WTC11 (cell line): Measurements from ENCODE around the gene ZNF75A. TPM values are rescaled to one million over a fixed set of nuclear protein-coding genes. Genes with fewer than 3 reads are reported as not detected.

Experiments
- ATAC-seq: fragments of 200-7000 bp; cut with Tn5 transposase; 2 replicates; pipeline ENCODE4 v1.10.0; 2021; ENCODE audit warnings: mild to moderate bottlenecking, moderate library complexity
- CTCF ChIA-PET: fragments of 300-600 bp; sonication (Branson Sonifier 250); formaldehyde crosslinking; loops from one replicate; lab custom pipeline; 2021; ENCODE audit warnings: antibody characterized with exemption; lab: Charles Lee
- POLR2A ChIA-PET: fragments of 350-600 bp; sonication (Branson Sonifier 250); formaldehyde crosslinking; loops from one replicate; lab custom pipeline; 2021; ENCODE audit warnings: antibody characterized with exemption; lab: Charles Lee
- DNase-seq: peaks from one replicate; pipeline ENCODE4 v3.0.0; 2021; ENCODE audit warnings: low spot score
- H3K27ac Mint-ChIP-seq: 2 replicates; pipeline ENCODE4 v1.8.0; 2021; ENCODE audit warnings: mixed read lengths
- H3K27me3 Mint-ChIP-seq: 2 replicates; pipeline ENCODE4 v1.8.0; 2021; ENCODE audit warnings: low read depth, mild to moderate bottlenecking, moderate library complexity, mixed read lengths
- H3K36me3 Mint-ChIP-seq: 2 replicates; pipeline ENCODE4 v1.8.0; 2021; ENCODE audit warnings: mixed read lengths
- H3K4me1 Mint-ChIP-seq: 2 replicates; pipeline ENCODE4 v1.8.0; 2022; ENCODE audit warnings: mixed read lengths
- H3K4me3 Mint-ChIP-seq: 2 replicates; pipeline ENCODE4 v1.8.0; 2021; ENCODE audit warnings: mild to moderate bottlenecking, moderate library complexity, mixed read lengths
- H3K9me3 Mint-ChIP-seq: 2 replicates; pipeline ENCODE4 v1.8.0; 2021; ENCODE audit warnings: mixed read lengths
- CREM ChIP-seq: sonication (generic); formaldehyde crosslinking; IDR thresholded peaks from 2 replicates; pipeline ENCODE4 v1.8.1; 2022; ENCODE audit warnings: mild to moderate bottlenecking, missing genetic modification reagents, moderate library complexity
- EMX1 ChIP-seq: fragments of 250-450 bp; sonication (Bioruptor Pico); IDR thresholded peaks from 2 replicates; pipeline ENCODE4 v1.8.0; 2021; ENCODE audit warnings: mild to moderate bottlenecking
- IRF2 ChIP-seq: sonication (generic); formaldehyde crosslinking; IDR thresholded peaks from 2 replicates; pipeline ENCODE4 v1.8.0; 2022; ENCODE audit warnings: low read depth, missing genetic modification reagents, borderline replicate concordance
- NFE2L1 ChIP-seq: sonication (generic); formaldehyde crosslinking; IDR thresholded peaks from 2 replicates; pipeline ENCODE4 v1.8.1; 2023; ENCODE audit warnings: missing genetic modification reagents
- NFYB ChIP-seq: sonication (generic); formaldehyde crosslinking; conservative IDR thresholded peaks from 2 replicates; pipeline ENCODE4 v1.8.0; 2022; ENCODE audit warnings: low read depth, missing genetic modification reagents
- NR2C2 ChIP-seq: sonication (generic); formaldehyde crosslinking; IDR thresholded peaks from 2 replicates; pipeline ENCODE4 v1.8.0; 2022; ENCODE audit warnings: mild to moderate bottlenecking, missing genetic modification reagents
- PRRX2 ChIP-seq: fragments of 250-450 bp; sonication (Bioruptor Pico); IDR thresholded peaks from 2 replicates; pipeline ENCODE4 v1.8.0; 2021; ENCODE audit warnings: mild to moderate bottlenecking
- SMAD3 ChIP-seq: sonication (generic); formaldehyde crosslinking; IDR thresholded peaks from 2 replicates; pipeline ENCODE4 v1.8.0; 2022; ENCODE audit warnings: missing genetic modification reagents, mild to moderate bottlenecking, borderline replicate concordance
- SP1 ChIP-seq: sonication (generic); formaldehyde crosslinking; conservative IDR thresholded peaks from 2 replicates; pipeline ENCODE4 v1.8.1; 2022; ENCODE audit warnings: missing genetic modification reagents
- TEAD4 ChIP-seq: sonication (generic); formaldehyde crosslinking; IDR thresholded peaks from 2 replicates; pipeline ENCODE4 v1.8.0; 2022; ENCODE audit warnings: mild to moderate bottlenecking, missing genetic modification reagents
- ZBTB21 ChIP-seq: sonication (generic); formaldehyde crosslinking; IDR thresholded peaks from 2 replicates; pipeline ENCODE4 v1.8.1; 2023; ENCODE audit warnings: mild to moderate bottlenecking, missing genetic modification reagents, borderline replicate concordance
- ZNF121 ChIP-seq: sonication (generic); formaldehyde crosslinking; IDR thresholded peaks from 2 replicates; pipeline ENCODE4 v1.8.0; 2023; ENCODE audit warnings: missing genetic modification reagents
- ZNF317 ChIP-seq: sonication (generic); formaldehyde crosslinking; IDR thresholded peaks from 2 replicates; pipeline ENCODE4 v1.8.1; 2023; ENCODE audit warnings: low read depth, mild to moderate bottlenecking, moderate library complexity, missing genetic modification reagents, borderline replicate concordance
- total RNA-seq: library from RNA; stranded (reverse); gene quantifications from 3 replicates; pipeline ENCODE4 v1.2.3, GENCODE V29; 2021
- TF ChIP-seq, protein P1 (sequence below): sonication (generic); formaldehyde crosslinking; IDR thresholded peaks from 2 replicates; pipeline ENCODE4 v1.8.0; 2023; ENCODE audit warnings: missing genetic modification reagents, mild to moderate bottlenecking, borderline replicate concordance
- TF ChIP-seq, protein P2 (sequence below): sonication (generic); formaldehyde crosslinking; IDR thresholded peaks from 2 replicates; pipeline ENCODE4 v1.8.1; 2022; ENCODE audit warnings: mild to moderate bottlenecking, missing genetic modification reagents, moderate library complexity, borderline replicate concordance
- TF ChIP-seq, protein P3 (sequence below): sonication (generic); formaldehyde crosslinking; IDR thresholded peaks from 2 replicates; pipeline ENCODE4 v1.8.1; 2023; ENCODE audit warnings: mild to moderate bottlenecking, missing genetic modification reagents
- TF ChIP-seq, protein P4 (sequence below): sonication (generic); formaldehyde crosslinking; IDR thresholded peaks from 2 replicates; pipeline ENCODE4 v1.8.0; 2023; ENCODE audit warnings: missing genetic modification reagents
- TF ChIP-seq, protein P5 (sequence below): sonication (generic); formaldehyde crosslinking; IDR thresholded peaks from 2 replicates; pipeline ENCODE4 v1.8.0; 2022; ENCODE audit warnings: mild to moderate bottlenecking, missing genetic modification reagents
- TF ChIP-seq, protein P6 (sequence below): fragments of 250-450 bp; sonication (Bioruptor Pico); IDR thresholded peaks from 2 replicates; pipeline ENCODE4 v1.8.0; 2021; ENCODE audit warnings: mild to moderate bottlenecking
- TF ChIP-seq, protein P7 (sequence below): fragments of 250-450 bp; sonication (Bioruptor Pico); IDR thresholded peaks from 2 replicates; pipeline ENCODE4 v1.9.0; 2021; ENCODE audit warnings: mild to moderate bottlenecking, borderline replicate concordance
- TF ChIP-seq, protein P8 (sequence below): fragments of 250-450 bp; sonication (Bioruptor Pico); IDR thresholded peaks from 2 replicates; pipeline ENCODE4 v1.9.0; 2021; ENCODE audit warnings: mild to moderate bottlenecking

ZNF75A gene
- total RNA-seq, 1 experiment from 2014 or later: 31.5 TPM

DNA sequence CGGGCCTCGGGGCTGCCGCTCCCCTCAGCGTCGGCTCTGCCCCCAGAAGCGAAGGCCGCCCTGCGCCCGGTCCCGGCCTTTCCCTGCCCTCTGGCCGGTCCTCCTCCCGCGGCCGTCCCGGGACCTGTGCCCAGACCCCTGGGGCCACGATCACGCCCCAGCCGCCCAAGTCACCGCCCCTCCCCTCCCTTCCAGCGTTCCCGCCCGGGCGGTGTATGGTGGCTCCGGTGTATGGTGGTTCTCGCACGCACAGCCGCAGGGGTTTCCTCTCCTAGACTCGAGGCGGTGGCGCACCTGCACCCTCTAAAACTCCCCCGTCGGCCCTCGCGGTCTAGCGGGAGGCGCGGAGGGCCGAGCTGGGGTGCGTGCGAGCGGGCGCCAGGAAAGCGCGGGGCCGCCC is 10.1 kb upstream of the ZNF75A start:
- DNase-seq (no peak), ATAC-seq (peak; percentile 32)
- TF ChIP-seq, protein P1, sequence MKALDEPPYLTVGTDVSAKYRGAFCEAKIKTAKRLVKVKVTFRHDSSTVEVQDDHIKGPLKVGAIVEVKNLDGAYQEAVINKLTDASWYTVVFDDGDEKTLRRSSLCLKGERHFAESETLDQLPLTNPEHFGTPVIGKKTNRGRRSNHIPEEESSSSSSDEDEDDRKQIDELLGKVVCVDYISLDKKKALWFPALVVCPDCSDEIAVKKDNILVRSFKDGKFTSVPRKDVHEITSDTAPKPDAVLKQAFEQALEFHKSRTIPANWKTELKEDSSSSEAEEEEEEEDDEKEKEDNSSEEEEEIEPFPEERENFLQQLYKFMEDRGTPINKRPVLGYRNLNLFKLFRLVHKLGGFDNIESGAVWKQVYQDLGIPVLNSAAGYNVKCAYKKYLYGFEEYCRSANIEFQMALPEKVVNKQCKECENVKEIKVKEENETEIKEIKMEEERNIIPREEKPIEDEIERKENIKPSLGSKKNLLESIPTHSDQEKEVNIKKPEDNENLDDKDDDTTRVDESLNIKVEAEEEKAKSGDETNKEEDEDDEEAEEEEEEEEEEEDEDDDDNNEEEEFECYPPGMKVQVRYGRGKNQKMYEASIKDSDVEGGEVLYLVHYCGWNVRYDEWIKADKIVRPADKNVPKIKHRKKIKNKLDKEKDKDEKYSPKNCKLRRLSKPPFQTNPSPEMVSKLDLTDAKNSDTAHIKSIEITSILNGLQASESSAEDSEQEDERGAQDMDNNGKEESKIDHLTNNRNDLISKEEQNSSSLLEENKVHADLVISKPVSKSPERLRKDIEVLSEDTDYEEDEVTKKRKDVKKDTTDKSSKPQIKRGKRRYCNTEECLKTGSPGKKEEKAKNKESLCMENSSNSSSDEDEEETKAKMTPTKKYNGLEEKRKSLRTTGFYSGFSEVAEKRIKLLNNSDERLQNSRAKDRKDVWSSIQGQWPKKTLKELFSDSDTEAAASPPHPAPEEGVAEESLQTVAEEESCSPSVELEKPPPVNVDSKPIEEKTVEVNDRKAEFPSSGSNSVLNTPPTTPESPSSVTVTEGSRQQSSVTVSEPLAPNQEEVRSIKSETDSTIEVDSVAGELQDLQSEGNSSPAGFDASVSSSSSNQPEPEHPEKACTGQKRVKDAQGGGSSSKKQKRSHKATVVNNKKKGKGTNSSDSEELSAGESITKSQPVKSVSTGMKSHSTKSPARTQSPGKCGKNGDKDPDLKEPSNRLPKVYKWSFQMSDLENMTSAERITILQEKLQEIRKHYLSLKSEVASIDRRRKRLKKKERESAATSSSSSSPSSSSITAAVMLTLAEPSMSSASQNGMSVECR: no peak
- TF ChIP-seq SP1 (no peak), ZNF317 (peak; percentile 53; the same call in 1 of the 2 replicates), SMAD3 (no peak)
- peaks cover 14% of the 10 kb centered on the region for H3K27me3 Mint-ChIP-seq
- CTCF ChIA-PET: interaction anchor here (1.4 kb wide), 1 partner anchor 10 kb away, joined by 3 read pairs; the partner anchor contains the start of genes TIGD7 and ZNF75A
- H3K4me3 Mint-ChIP-seq: no peak overlapping the region
- peaks cover 54% of the 10 kb centered on the region for H3K9me3 Mint-ChIP-seq
- H3K4me1 Mint-ChIP-seq: 0 out of 2 replicates have a peak, but pooled peaks cover 3% of the 10 kb centered on the region
- H3K27ac Mint-ChIP-seq: no peak overlapping the region
- peaks cover 63% of the 10 kb centered on the region for H3K36me3 Mint-ChIP-seq
- POLR2A ChIA-PET: no interaction called here

DNA sequence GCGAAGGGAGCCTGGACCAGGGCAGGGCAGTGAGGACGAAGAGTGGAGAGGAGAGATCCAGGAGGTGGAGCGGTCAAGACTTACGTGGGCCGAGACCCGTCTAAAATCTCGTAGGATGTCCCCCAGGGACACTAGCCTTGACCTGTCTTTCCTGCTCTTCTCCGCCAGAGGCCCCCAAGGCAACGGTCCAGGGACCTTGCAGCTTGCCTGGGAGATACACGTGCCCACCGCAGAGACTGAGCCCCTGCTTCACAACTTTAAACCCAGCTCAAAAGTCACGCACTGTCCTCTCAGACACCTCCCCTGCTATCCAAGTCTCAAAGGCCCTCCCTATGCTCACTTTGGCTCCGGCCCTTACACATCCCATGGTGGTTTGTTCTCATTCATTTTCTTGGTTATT is 9.5 kb upstream of the ZNF75A start:
- peaks cover 63% of the 10 kb centered on the region for H3K36me3 Mint-ChIP-seq
- DNase-seq (peak; percentile 30), ATAC-seq (peak; percentile 77)
- peaks cover 52% of the 10 kb centered on the region for H3K9me3 Mint-ChIP-seq
- TF ChIP-seq NFYB (CRISPR knock-in tag) (no peak), ZBTB21 (no peak), ZNF121 (no peak), NFE2L1 (CRISPR knock-in tag) (no peak), PRRX2 (no peak), TEAD4 (CRISPR knock-in tag) (no peak), CREM (CRISPR knock-in tag) (no peak), NR2C2 (CRISPR knock-in tag) (no peak), IRF2 (no peak), EMX1 (no peak), SP1 (no peak), SMAD3 (no peak)
- TF ChIP-seq, protein P2, sequence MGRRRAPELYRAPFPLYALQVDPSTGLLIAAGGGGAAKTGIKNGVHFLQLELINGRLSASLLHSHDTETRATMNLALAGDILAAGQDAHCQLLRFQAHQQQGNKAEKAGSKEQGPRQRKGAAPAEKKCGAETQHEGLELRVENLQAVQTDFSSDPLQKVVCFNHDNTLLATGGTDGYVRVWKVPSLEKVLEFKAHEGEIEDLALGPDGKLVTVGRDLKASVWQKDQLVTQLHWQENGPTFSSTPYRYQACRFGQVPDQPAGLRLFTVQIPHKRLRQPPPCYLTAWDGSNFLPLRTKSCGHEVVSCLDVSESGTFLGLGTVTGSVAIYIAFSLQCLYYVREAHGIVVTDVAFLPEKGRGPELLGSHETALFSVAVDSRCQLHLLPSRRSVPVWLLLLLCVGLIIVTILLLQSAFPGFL (CRISPR knock-in tag): no peak
- TF ChIP-seq, protein P3, sequence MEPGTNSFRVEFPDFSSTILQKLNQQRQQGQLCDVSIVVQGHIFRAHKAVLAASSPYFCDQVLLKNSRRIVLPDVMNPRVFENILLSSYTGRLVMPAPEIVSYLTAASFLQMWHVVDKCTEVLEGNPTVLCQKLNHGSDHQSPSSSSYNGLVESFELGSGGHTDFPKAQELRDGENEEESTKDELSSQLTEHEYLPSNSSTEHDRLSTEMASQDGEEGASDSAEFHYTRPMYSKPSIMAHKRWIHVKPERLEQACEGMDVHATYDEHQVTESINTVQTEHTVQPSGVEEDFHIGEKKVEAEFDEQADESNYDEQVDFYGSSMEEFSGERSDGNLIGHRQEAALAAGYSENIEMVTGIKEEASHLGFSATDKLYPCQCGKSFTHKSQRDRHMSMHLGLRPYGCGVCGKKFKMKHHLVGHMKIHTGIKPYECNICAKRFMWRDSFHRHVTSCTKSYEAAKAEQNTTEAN (CRISPR knock-in tag): no peak
- TF ChIP-seq, protein P4, sequence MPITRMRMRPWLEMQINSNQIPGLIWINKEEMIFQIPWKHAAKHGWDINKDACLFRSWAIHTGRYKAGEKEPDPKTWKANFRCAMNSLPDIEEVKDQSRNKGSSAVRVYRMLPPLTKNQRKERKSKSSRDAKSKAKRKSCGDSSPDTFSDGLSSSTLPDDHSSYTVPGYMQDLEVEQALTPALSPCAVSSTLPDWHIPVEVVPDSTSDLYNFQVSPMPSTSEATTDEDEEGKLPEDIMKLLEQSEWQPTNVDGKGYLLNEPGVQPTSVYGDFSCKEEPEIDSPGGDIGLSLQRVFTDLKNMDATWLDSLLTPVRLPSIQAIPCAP (CRISPR knock-in tag): no peak
- TF ChIP-seq, protein P5, sequence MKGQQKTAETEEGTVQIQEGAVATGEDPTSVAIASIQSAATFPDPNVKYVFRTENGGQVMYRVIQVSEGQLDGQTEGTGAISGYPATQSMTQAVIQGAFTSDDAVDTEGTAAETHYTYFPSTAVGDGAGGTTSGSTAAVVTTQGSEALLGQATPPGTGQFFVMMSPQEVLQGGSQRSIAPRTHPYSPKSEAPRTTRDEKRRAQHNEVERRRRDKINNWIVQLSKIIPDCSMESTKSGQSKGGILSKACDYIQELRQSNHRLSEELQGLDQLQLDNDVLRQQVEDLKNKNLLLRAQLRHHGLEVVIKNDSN (CRISPR knock-in tag): no peak
- TF ChIP-seq, protein P6, sequence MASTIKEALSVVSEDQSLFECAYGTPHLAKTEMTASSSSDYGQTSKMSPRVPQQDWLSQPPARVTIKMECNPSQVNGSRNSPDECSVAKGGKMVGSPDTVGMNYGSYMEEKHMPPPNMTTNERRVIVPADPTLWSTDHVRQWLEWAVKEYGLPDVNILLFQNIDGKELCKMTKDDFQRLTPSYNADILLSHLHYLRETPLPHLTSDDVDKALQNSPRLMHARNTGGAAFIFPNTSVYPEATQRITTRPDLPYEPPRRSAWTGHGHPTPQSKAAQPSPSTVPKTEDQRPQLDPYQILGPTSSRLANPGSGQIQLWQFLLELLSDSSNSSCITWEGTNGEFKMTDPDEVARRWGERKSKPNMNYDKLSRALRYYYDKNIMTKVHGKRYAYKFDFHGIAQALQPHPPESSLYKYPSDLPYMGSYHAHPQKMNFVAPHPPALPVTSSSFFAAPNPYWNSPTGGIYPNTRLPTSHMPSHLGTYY (CRISPR knock-in tag): no peak
- TF ChIP-seq, protein P7, sequence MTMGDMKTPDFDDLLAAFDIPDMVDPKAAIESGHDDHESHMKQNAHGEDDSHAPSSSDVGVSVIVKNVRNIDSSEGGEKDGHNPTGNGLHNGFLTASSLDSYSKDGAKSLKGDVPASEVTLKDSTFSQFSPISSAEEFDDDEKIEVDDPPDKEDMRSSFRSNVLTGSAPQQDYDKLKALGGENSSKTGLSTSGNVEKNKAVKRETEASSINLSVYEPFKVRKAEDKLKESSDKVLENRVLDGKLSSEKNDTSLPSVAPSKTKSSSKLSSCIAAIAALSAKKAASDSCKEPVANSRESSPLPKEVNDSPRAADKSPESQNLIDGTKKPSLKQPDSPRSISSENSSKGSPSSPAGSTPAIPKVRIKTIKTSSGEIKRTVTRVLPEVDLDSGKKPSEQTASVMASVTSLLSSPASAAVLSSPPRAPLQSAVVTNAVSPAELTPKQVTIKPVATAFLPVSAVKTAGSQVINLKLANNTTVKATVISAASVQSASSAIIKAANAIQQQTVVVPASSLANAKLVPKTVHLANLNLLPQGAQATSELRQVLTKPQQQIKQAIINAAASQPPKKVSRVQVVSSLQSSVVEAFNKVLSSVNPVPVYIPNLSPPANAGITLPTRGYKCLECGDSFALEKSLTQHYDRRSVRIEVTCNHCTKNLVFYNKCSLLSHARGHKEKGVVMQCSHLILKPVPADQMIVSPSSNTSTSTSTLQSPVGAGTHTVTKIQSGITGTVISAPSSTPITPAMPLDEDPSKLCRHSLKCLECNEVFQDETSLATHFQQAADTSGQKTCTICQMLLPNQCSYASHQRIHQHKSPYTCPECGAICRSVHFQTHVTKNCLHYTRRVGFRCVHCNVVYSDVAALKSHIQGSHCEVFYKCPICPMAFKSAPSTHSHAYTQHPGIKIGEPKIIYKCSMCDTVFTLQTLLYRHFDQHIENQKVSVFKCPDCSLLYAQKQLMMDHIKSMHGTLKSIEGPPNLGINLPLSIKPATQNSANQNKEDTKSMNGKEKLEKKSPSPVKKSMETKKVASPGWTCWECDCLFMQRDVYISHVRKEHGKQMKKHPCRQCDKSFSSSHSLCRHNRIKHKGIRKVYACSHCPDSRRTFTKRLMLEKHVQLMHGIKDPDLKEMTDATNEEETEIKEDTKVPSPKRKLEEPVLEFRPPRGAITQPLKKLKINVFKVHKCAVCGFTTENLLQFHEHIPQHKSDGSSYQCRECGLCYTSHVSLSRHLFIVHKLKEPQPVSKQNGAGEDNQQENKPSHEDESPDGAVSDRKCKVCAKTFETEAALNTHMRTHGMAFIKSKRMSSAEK: no peak
- TF ChIP-seq, protein P8, sequence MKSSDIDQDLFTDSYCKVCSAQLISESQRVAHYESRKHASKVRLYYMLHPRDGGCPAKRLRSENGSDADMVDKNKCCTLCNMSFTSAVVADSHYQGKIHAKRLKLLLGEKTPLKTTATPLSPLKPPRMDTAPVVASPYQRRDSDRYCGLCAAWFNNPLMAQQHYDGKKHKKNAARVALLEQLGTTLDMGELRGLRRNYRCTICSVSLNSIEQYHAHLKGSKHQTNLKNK (CRISPR knock-in tag): no peak
- H3K27me3 Mint-ChIP-seq: peaks cover 14% of the 10 kb centered on the region
- ChIA-PET CTCF (interaction anchor here (0.7 to 1.4 kb wide), 2 partner anchors 9 to 13 kb away, joined by 3 read pairs; partner anchors contain the start of genes TIGD7 and ZNF75A), POLR2A (interaction anchor here (0.5 to 1.4 kb wide), 2 partner anchors 12 to 56 kb away, joined by 3 to 4 read pairs; no protein-coding TSS in a partner anchor)
- 0 out of 2 replicates have a peak, but pooled peaks cover 3% of the 10 kb centered on the region for H3K4me1 Mint-ChIP-seq
- H3K4me3 Mint-ChIP-seq: peak overlapping the region; percentile 43
- peak overlapping the region; percentile 84; the same call in 1 of the 2 replicates for H3K27ac Mint-ChIP-seq
